ENCODE results near the gene MARS1. TPM values are rescaled to one million over a fixed set of nuclear protein-coding genes. Genes with fewer than 3 reads are reported as not detected.
A peak's percentile ranks its signal among the peaks of the same experiment; 100 is the strongest.

MARS1 gene
- total and polyA plus RNA-seq, 2 experiments from 2014 or later: 266 to 351 TPM

DNA sequence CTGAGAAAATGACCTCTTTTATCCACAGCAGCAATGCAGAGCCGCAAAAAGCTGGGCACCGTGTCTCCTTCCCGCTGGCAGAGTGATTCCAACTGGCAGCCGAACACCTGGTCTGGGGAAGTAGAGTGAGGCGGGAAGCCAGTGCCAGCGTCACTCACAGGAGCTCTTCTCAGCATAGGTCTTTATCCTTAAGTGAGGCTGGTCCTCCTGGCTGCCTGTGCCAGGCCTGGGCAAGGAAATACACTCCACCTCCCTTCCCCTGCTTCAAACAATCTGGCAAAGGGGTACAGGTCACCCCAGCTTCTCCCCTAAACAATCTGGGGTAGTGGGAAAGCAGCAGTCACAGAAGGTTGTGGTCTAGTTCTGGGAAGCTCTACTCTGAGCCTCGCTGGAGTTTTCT, 13.0 kb upstream of the MARS1 start (continued):
- TF ChIP-seq EZH2phosphoT487 (IDR thresholded peaks at IDR 0.05; ENCODE audit: unreplicated experiment) (no peak), EZH2 (IDR thresholded peaks at IDR 0.05; ENCODE audit: low read depth, unreplicated experiment) (no peak), STAT1 (IDR thresholded peaks at IDR 0.05; ENCODE audit: unreplicated experiment) (no peak)

GRCh38 chr12:57475271-57476161, 12.4 kb upstream of the MARS1 start:
- DNase-seq (ENCODE audit: low spot score): peak; percentile 69

More at GRCh38 chr12:57475271-57476161, 12.4 kb upstream of the MARS1 start:
- ATAC-seq: peak; percentile 64
- no peaks in the 10 kb centered on the region for H3K36me3 ChIP-seq (ENCODE audit: insufficient read depth)
- H3K36me3 Mint-ChIP-seq (ENCODE audit: low read depth): peaks cover 8% of the 10 kb centered on the region; the same call in 1 of the 3 replicates
- H2AFZ ChIP-seq: peak overlapping the region; percentile 98
- H4K20me1 ChIP-seq (replicated peaks; ENCODE audit: insufficient read depth): no peaks in the 10 kb centered on the region
- no peaks in the 10 kb centered on the region for H3K9me2 ChIP-seq (ENCODE audit: insufficient read depth)
- peaks cover 9% of the 10 kb centered on the region for H3F3A ChIP-seq (replicated peaks; ENCODE audit: low read depth)
- H3K4me2 ChIP-seq: peak overlapping the region; percentile 98
- peak overlapping the region; percentile 75 for H3K4me3 Mint-ChIP-seq
- peaks cover 57% of the 10 kb centered on the region for H3K27me3 ChIP-seq (ENCODE audit: insufficient read depth)
- TF ChIP-seq EZH2phosphoT487 (IDR thresholded peaks at IDR 0.05; ENCODE audit: unreplicated experiment): no peak
- TF ChIP-seq JUNB (IDR thresholded peaks at IDR 0.05; ENCODE audit: unreplicated experiment): no peak
- no peak for TF ChIP-seq NANOG (IDR thresholded peaks at IDR 0.05; ENCODE audit: borderline replicate concordance)
- TF ChIP-seq, protein P1, sequence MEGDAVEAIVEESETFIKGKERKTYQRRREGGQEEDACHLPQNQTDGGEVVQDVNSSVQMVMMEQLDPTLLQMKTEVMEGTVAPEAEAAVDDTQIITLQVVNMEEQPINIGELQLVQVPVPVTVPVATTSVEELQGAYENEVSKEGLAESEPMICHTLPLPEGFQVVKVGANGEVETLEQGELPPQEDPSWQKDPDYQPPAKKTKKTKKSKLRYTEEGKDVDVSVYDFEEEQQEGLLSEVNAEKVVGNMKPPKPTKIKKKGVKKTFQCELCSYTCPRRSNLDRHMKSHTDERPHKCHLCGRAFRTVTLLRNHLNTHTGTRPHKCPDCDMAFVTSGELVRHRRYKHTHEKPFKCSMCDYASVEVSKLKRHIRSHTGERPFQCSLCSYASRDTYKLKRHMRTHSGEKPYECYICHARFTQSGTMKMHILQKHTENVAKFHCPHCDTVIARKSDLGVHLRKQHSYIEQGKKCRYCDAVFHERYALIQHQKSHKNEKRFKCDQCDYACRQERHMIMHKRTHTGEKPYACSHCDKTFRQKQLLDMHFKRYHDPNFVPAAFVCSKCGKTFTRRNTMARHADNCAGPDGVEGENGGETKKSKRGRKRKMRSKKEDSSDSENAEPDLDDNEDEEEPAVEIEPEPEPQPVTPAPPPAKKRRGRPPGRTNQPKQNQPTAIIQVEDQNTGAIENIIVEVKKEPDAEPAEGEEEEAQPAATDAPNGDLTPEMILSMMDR (conservative IDR thresholded peaks at IDR 0.05; ENCODE audit: low read depth in 2 of 2): no peak; a peak in 1 of 4 replicates
- peak; percentile 81 for TF ChIP-seq EZH2 (IDR thresholded peaks at IDR 0.05; ENCODE audit: low read depth, unreplicated experiment)
- TF ChIP-seq, protein P2, sequence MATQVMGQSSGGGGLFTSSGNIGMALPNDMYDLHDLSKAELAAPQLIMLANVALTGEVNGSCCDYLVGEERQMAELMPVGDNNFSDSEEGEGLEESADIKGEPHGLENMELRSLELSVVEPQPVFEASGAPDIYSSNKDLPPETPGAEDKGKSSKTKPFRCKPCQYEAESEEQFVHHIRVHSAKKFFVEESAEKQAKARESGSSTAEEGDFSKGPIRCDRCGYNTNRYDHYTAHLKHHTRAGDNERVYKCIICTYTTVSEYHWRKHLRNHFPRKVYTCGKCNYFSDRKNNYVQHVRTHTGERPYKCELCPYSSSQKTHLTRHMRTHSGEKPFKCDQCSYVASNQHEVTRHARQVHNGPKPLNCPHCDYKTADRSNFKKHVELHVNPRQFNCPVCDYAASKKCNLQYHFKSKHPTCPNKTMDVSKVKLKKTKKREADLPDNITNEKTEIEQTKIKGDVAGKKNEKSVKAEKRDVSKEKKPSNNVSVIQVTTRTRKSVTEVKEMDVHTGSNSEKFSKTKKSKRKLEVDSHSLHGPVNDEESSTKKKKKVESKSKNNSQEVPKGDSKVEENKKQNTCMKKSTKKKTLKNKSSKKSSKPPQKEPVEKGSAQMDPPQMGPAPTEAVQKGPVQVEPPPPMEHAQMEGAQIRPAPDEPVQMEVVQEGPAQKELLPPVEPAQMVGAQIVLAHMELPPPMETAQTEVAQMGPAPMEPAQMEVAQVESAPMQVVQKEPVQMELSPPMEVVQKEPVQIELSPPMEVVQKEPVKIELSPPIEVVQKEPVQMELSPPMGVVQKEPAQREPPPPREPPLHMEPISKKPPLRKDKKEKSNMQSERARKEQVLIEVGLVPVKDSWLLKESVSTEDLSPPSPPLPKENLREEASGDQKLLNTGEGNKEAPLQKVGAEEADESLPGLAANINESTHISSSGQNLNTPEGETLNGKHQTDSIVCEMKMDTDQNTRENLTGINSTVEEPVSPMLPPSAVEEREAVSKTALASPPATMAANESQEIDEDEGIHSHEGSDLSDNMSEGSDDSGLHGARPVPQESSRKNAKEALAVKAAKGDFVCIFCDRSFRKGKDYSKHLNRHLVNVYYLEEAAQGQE (IDR thresholded peaks at IDR 0.05; ENCODE audit: unreplicated experiment): no peak
- peak overlapping the region; percentile 82 for H3K4me3 ChIP-seq
- peaks cover 30% of the 10 kb centered on the region for H3K4me1 ChIP-seq (ENCODE audit: insufficient read depth)
- peaks cover 39% of the 10 kb centered on the region for H3K4me1 Mint-ChIP-seq
- peaks cover 61% of the 10 kb centered on the region for H3K27me3 Mint-ChIP-seq (ENCODE audit: insufficient read depth, low read depth, poor library complexity)
- no peak overlapping the region for H3K27ac Mint-ChIP-seq
- H3K9me3 Mint-ChIP-seq: no peaks in the 10 kb centered on the region; the same call in 2 of the 3 replicates
- no peaks in the 10 kb centered on the region for H3K79me2 ChIP-seq (replicated peaks; ENCODE audit: insufficient read depth)
- H3K27ac ChIP-seq (ENCODE audit: low read depth): no peak overlapping the region

Measured in GM23338 (cell line).